Measurements from ENCODE around the gene KIAA0753.

KIAA0753 gene

DNA sequence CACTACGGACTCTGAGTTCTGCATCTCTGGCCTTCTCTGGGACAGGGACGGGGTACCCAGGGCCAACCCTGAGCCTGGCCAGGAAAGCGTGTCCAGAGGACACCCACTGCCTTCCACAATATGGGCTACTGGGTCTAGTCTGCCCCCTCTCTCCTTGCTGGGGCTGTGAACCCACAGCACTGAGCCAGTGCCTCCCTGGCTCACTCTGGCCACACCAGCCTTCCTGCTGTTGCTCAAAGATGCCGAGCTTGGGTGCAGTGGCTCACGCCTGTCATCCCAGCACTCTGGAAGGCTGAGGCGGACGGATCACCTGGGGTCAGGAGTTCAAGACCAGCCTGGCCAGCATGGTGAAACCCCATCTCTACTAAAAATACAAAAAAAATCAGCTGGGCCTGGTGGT lies 108.9 kb downstream of the KIAA0753 start:
- Histone ChIP-seq H3K36me3 (no peaks in the 10 kb centered on the region), H3K9me3 (ENCODE audit: severe bottlenecking) (no peaks in the 10 kb centered on the region), H3K4me3 (ENCODE audit: low read depth, low read length) (no peak overlapping the region), H3K27ac (no peak overlapping the region), H3K27me3 (ENCODE audit: insufficient read depth, low read depth, severe bottlenecking) (no peaks in the 10 kb centered on the region)
- TF ChIP-seq, protein P1, sequence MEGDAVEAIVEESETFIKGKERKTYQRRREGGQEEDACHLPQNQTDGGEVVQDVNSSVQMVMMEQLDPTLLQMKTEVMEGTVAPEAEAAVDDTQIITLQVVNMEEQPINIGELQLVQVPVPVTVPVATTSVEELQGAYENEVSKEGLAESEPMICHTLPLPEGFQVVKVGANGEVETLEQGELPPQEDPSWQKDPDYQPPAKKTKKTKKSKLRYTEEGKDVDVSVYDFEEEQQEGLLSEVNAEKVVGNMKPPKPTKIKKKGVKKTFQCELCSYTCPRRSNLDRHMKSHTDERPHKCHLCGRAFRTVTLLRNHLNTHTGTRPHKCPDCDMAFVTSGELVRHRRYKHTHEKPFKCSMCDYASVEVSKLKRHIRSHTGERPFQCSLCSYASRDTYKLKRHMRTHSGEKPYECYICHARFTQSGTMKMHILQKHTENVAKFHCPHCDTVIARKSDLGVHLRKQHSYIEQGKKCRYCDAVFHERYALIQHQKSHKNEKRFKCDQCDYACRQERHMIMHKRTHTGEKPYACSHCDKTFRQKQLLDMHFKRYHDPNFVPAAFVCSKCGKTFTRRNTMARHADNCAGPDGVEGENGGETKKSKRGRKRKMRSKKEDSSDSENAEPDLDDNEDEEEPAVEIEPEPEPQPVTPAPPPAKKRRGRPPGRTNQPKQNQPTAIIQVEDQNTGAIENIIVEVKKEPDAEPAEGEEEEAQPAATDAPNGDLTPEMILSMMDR (IDR thresholded peaks at IDR 0.05; ENCODE audit: low read depth, low read length), result no peak
- DNase-seq, result no peak

DNA sequence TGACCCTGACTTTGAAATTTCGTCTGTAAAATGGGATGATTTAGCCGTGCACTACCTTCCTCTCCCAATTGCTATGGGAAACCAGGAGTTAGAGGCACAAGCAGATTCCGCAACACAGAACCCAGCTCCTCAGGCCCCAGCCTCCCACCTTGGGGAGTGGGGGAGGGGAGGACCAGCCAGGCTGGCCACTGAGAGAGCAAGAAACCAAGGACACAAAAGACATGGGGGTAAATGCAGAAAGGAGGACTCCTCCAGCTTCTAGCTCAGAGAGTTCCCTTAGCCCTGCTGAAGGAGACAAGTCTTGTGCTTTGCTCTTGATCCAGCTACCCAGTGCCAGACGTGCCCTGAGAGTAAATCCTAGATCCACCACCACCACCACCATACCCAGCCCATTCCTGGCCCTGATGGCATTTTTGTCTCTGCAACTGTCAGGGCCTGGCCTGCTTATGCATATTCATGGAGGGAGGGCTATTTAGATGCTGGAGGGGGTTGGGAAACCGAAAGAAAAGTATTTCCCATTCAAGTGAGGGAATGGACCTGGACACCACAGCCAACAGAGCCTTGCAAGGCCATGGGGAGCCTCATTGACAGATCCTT lies 110.1 kb downstream of the KIAA0753 start:
- Histone ChIP-seq H3K27me3 (ENCODE audit: insufficient read depth, low read depth, severe bottlenecking) (no peaks in the 10 kb centered on the region), H3K9me3 (ENCODE audit: severe bottlenecking) (no peaks in the 10 kb centered on the region), H3K4me3 (ENCODE audit: low read depth, low read length) (no peak overlapping the region), H3K36me3 (no peaks in the 10 kb centered on the region), H3K27ac (no peak overlapping the region)
- no peak for DNase-seq
- TF ChIP-seq, protein P1 (IDR thresholded peaks at IDR 0.05; ENCODE audit: low read depth, low read length), result no peak

DNA sequence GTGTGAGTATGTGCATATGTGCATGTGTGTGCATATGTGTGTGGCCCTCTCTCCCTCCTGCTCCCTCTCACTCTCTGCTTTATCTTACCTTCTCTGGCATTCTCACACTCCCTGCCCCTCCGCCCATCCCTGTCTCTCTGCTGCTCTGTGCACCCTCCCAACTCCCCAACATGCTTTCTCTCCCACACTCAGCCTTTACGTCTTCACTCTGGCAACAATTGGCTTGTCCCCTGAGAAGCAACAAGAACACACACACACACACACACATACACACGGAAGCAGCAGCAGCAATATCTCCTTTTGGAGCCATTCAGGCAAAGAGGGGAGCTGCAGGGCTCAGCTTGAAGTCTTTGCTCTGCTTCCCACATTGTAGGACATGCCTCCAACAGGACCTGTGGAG lies 112.0 kb downstream of the KIAA0753 start:
- Histone ChIP-seq H3K27me3 (ENCODE audit: insufficient read depth, low read depth, severe bottlenecking) (no peaks in the 10 kb centered on the region), H3K4me3 (ENCODE audit: low read depth, low read length) (no peak overlapping the region), H3K27ac (no peak overlapping the region), H3K36me3 (no peaks in the 10 kb centered on the region), H3K9me3 (ENCODE audit: severe bottlenecking) (no peaks in the 10 kb centered on the region)
- TF ChIP-seq, protein P1 (IDR thresholded peaks at IDR 0.05; ENCODE audit: low read depth, low read length), result no peak
- DNase-seq, result no peak

Measured in WERI-Rb-1 (cell line).